GM10847 (cell line): ENCODE results near the gene P2RY8.

Experiments
- POLR2A ChIP-seq: IDR thresholded peaks from 2 replicates; pipeline ENCODE4 v1.6.1; 2011; ENCODE audit not compliant: insufficient read length; ENCODE audit errors: extremely low read depth

P2RY8 gene

DNA sequence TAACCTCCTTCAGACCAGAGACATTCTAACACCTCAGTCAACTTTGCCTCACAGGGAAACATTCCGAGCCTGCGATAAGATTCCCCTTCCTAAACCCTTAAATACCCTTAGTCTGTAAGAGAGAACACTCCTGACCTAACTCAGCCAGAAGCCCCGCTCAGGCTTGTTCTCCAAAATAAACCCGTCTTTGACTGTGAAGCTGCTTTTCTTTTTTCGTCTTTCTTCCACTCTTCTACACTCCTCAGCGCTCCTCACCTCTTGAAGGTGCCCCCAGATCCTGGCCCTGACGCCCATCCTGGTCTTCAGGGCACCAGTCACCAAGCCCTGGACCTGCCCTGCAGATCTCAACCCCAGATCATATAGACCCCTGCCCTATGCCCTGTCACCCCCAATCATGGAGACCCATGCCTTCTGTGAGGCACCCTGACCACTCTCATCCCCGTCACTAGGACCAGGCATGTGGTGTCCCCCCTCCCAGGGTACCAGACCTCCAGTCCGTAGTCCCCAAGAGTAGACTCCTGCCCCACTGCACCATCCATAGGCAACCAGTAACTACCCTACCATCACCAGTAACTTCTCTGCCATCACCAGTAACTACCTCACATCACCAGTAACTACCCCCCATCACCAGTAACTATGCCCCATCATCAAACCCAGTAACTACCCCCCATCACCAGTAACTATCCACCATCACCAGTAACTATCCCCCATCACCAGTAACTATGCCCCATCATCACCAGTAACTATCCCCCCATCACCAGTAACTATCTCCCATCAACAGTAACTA, 87.8 kb downstream of the P2RY8 start:
- TF ChIP-seq POLR2A = no peak

DNA sequence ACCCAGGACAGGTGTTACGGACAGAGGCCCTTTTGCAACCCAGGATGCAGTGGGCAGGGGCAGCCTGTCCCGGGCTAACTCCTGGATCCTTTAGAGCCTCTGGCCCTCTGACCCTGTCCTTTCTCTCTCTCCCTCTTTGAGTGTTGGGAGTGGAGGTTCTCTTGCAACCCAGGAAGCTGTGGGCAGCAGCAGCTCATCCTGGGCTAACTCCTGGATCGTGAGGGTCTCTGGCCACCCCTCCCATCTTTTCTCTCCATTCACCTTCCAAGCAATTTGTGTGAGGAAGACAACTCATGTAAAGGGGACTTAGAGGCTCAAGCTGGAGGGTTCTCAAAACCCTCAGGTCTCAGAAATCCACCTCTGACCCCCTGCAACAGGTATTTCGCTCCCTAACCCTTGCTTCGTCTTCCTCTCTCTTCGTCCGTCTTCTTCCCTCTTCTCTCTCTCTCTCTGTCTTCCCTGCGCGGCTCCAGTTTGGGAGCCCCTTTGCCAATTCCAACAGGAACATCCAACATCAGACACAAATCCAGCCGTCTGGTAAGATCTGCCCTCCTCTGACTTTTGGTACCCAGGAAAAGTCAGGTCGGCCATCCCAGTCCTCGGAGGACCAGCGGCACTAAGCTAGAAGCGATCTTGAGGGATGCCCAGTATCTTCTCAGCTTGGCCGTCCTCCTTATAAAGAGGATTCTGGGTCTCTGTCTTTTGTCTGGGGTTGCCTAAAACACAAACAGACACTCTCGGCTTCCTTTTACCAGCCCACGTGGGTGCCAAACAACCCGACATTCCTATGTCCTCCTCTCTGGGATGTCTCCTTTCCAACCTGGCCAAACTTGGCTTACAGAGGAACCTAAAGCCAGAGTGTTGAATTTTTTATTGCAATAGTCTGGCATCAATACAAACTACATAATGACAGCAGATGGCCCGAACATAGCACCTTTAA, 92.2 kb downstream of the P2RY8 start:
- TF ChIP-seq POLR2A = no peak

DNA sequence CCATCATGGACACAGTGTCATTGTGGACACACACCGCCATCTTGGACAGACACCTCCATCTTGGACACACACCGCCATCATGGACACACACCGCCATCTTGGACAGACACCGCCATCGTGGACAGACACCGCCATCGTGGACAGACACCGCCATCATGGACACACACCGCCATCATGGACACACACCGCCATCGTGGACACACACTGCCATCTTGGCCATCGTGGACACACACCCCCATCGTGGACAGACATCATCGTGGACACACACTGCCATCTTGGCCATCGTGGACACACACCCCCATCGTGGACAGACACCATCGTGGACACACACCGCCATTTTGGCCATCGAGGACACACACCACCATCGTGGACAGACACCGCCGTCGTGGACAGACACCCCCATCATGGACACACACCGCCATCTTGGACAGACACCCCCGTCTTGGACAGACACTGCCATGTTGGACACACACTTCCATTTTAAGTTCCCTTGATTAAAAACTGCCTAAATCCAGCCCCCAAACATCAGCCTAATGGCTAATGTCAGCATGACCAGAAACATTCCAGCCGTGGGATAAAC, 93.4 kb downstream of the P2RY8 start:
- TF ChIP-seq POLR2A = no peak

DNA sequence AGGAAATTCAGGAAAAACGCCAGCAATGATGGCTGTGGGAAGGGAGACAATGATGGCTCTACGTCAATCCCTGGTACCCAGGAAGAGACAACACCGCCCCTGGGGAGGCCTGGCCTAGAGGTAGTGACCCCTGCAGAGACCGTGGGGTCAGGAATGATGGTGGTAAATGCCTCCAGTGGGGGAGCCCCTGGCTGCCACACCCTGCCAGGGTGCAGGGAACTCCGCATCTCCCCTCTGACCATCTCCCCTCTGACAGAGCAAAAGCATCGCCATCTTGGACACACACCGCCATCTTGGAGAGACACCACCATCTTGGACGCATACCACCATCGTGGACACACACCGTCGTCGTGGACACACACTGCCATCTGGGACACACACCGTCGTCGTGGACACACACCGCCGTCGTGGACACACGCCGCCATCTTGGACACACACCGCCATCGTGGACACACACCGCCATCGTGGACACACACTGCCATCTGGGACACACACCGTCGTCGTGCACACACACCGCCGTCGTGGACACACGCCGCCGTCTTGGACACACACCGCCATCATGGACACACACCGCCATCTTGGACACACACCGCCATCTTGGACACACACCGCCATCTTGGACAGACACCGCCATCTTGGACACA, 94.1 kb downstream of the P2RY8 start:
- no peak for TF ChIP-seq POLR2A

DNA sequence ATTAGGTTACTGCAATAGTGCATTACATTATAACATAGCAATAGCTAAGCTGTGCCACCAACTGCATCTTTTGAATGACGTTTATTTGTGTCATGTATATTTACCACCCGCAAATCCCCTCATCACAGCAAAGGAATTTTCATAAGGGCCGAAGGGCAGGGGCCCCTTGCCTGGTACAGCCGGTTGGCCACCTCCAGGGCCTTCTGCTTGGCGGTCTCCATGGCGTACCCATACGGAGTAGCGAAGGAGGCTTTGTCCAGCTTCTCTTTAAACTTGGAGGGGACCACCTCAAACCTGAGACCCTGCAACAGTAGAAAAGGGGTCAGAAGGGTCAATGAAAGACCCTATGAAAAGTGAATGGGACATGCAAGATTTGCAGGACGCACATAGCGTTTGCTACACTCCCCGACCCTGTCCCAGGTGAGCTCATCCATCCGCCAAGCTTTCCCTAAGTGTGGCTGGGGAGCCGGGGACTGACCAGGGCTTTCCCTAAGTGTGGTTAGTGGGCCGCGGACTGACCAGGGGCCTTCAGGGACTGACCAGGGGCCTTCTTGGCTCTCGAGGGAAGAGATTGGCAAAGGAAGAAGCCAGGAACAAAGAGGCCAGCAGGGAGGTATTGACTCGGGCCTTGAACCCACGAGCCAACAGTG, 94.8 kb downstream of the P2RY8 start:
- no peak for TF ChIP-seq POLR2A

DNA sequence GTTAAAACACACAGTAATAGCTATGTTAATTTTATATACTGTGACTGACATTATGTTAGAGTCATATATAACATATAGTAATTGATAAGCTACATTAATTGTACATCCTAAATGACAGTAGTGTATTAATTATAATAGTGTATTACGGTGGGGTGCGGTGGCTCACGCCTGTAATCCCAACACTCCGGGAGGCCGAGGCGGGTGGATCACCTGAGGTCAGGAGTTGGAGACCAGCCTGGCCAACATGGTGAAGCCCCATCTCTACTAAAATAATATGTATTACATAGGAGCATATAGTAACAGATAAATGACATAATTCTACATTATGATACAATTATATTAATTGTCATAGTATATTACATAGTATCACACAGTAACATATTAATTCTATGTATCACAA, 96.5 kb downstream of the P2RY8 start:
- no peak for TF ChIP-seq POLR2A

DNA sequence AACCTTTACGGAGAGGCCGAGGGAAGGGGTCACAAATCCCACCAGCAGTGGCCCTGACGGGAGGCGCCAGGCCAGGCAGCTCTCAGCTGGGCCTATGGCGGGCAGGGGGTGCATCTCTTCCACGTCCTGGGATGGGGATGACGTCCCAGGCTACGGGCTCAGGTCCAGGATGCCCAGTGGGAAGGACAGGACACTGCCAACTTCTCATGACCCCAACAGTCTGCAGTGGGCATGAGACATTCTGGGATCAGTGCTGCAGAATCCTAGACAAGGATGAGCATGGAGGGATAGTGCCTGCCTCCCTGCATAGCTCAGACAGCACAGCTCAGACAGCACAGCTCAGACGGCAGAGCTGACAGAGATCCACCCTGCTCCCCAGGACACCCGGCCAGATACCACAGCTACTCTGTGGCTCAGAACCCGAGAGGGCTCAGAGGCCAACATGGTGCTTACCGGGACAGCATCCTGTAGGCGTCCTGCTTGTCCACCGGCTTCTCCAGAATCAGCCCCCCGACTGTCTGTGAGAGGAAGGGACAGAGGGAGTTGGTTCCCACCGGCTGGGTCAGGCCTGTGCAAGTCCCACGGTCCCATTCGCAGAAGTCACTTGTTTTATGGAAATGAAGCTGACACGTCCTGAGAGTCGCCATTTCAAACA, 101.6 kb downstream of the P2RY8 start:
- TF ChIP-seq POLR2A = no peak

DNA sequence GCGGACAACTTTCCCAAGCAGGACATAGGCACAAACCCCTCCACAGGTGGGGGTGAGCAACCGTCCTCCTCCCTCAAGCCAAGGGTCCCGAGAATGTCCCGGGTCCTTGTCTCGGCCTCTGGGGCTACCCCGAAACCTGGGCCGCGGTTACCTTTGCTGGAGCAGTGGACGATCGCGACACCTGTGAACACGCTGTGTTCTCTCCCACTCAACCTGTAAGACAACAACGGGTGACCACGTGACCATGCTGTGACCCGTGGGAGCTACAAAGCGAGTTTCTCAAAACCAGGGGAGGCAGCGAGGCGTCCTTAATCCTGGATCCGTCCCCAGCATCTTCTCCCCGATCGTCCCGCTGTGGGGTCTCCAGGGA, 102.1 kb downstream of the P2RY8 start:
- no peak for TF ChIP-seq POLR2A

DNA sequence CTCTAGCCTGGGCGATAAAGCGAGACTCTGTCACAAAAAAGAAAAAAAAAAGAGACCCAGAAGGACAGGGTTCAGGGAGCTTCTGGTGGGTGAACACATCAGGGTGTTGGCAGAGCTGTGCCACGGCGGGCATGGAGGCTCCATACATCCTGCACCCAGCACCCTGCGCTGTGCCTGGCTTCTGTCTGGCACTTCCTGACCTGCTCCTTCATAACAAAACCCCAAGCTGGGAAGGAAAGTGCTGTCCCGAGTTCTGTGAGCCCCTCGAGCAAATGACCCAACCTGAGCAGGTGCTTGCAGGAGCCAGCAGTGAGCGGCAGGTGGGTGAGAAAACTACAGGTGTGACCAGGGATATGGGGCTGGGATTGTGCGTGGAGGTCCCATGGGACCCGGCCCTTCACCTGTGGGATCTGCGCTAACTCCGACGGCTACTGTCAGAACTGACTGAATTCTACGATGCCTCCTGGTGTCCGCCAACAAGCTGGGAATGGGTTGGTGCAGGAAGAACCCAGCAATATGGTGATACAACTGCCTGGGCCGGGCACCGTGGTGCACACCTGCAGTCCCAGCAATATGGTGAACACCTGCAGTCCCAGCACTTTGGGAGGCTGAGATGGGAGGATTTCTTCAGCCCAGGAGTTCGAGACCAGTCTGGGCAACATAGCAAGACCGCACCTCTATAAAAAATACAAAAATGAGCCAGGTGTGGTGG, 103.2 kb downstream of the P2RY8 start:
- TF ChIP-seq POLR2A = no peak

DNA sequence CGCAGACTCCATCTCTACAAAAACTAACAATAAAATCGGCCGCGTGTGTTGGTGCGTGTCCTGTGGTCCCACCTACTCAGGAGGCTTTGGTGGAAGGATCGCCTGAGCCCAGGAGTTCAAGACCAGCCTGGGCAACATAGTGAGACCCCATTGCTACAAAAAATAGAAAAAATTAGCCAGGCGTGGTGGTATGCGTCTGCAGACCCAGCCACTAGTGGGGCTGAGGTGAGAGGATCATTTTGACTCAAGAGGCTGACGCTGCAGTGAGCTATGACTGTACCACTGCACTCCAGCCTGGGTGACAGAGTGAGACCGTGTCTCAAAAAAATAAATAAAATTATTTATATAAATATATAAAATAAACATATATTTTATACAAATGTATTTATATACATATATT, 106.5 kb downstream of the P2RY8 start:
- TF ChIP-seq POLR2A = no peak

DNA sequence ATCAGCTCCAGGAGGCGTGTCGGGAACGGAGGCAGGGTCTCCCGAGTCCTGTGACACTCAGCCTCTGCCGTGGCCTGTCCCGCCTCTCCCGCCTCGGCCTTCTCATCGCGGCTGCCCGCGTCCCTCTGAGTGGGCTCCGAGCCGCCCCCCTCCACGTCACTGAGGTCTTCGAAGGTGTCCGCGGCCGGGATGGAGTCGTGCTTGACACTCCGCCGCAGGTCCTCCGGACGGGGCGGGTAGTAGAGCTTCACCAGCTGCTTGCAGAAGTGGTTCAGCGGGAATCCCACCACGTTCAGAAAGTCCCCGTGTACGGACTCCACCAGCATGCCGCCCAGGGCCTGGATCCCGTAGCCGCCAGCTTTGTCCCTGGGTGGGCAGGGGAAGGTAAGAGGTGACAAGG, 109.2 kb downstream of the P2RY8 start:
- no peak for TF ChIP-seq POLR2A

DNA sequence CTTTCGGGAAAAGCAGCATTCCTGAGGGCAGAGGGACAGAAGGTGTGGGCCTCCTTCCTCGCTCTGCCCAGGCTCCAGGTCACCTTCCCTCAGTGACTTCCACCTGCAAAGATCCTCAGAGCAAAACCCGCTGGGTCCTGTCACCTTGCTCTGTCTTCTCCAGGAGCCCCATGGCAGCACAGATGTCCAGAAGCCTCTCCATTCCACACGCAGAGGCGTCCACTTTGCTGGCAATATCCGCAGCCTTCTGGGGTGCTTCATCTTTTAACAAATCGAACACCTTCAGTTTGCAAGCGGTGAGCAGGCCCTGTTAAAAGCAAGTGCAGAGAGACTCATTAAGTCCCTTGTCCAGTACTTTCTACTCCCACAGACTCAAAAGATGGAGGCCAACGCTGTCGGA, 111.6 kb downstream of the P2RY8 start:
- TF ChIP-seq POLR2A = no peak

DNA sequence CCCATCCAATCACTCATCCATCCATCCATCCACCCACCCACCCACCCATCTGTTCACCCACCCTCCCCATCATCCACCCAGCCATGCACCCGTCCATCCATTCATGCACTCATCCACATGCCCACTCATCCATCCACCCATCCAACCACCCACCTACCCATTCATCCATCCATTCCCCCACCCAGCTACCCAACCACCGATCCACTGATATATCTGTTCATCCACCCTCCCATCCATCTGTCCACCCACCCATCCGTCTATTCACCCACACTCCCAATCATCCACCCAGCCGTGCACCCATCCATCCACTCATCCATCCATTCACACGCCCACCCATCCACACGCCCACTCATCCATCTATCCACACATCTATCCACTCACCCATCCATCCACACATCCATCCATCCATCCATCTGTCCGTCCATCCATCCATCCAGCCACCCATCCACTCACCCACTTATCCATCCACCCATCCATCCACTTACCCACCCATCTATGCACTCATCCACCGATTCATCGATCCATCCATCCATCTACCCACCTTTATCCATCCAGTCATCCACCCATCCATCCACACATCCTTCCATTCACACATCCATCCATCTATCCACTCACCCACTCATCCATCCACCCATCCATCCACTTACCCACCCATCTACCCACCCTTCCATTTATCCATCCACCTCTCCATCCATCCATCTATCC, 112.7 kb downstream of the P2RY8 start:
- TF ChIP-seq POLR2A = no peak
